ENCODE data around the gene CRYGB.
"Not testable (repeated sequence)": the region's sequence is repeated elsewhere in the genome, so short reads cannot be mapped to it uniquely, and the experiment has no call there.

DNA sequence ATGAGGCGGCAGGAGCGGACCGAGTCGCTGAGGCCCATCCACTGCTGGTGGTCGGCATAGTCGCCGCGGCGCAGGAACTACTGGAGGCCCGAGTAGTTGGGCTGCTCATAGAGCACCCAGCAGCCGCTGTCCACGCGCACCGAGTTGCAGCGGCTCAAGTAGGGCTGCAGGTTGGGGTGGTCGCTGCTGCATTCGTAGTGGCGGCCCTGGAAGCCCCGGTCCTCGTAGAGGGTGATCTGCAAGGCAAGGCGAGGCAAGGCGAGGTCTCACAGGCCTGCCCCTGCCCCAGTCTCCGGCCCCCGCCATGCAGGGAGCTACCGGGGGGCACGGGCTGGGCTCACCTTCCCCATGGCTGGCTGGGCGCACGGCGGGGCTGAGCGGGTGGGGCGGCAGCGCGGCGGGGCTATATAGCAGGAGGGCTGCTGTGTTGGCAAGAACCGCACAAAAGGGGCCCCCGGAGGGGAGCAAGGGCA is 33.6 kb downstream of the CRYGB start:
- TF ChIP-seq EZH2 (conservative IDR thresholded peaks at IDR 0.05; ENCODE audit: low read depth, low read length); TCF7 (IDR thresholded peaks at IDR 0.05; ENCODE audit: low read depth); POLR2A (IDR thresholded peaks at IDR 0.05; ENCODE audit: insufficient read depth in 1 of 2, low read depth in 2 of 2, low read length in 2 of 2); POLR2AphosphoS5 (IDR thresholded peaks at IDR 0.05; ENCODE audit: low read depth, low read length); RARG (CRISPR knock-in tag; IDR thresholded peaks at IDR 0.05; ENCODE audit: low read depth); FOXK1 (CRISPR knock-in tag; IDR thresholded peaks at IDR 0.05; ENCODE audit: borderline replicate concordance, low read depth); JUNB (CRISPR knock-in tag; IDR thresholded peaks at IDR 0.05; ENCODE audit: borderline replicate concordance); ELF4 (CRISPR knock-in tag; IDR thresholded peaks at IDR 0.05; ENCODE audit: borderline replicate concordance); FIP1L1 (IDR thresholded peaks at IDR 0.05; ENCODE audit: borderline replicate concordance, insufficient read depth, low read depth, low read length); NR3C1 (CRISPR knock-in tag; IDR thresholded peaks at IDR 0.05); ZBTB7A (CRISPR knock-in tag; IDR thresholded peaks at IDR 0.05): not testable (repeated sequence)
- TF ChIP-seq, protein P1, sequence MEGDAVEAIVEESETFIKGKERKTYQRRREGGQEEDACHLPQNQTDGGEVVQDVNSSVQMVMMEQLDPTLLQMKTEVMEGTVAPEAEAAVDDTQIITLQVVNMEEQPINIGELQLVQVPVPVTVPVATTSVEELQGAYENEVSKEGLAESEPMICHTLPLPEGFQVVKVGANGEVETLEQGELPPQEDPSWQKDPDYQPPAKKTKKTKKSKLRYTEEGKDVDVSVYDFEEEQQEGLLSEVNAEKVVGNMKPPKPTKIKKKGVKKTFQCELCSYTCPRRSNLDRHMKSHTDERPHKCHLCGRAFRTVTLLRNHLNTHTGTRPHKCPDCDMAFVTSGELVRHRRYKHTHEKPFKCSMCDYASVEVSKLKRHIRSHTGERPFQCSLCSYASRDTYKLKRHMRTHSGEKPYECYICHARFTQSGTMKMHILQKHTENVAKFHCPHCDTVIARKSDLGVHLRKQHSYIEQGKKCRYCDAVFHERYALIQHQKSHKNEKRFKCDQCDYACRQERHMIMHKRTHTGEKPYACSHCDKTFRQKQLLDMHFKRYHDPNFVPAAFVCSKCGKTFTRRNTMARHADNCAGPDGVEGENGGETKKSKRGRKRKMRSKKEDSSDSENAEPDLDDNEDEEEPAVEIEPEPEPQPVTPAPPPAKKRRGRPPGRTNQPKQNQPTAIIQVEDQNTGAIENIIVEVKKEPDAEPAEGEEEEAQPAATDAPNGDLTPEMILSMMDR (CRISPR knock-in tag; IDR thresholded peaks at IDR 0.05): not testable (repeated sequence)
- TF ChIP-seq, protein P2, sequence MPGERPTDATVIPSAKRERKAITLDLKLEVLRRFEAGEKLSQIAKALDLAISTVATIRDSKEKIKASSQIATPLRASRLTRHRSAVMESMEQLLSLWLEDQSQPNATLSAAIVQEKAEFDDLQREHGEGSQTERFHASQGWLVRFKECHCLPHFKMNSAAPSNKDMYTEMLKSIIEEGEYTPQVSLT (CRISPR knock-in tag; IDR thresholded peaks at IDR 0.05; ENCODE audit: borderline replicate concordance, low read depth): not testable (repeated sequence)
- TF ChIP-seq, protein P3, sequence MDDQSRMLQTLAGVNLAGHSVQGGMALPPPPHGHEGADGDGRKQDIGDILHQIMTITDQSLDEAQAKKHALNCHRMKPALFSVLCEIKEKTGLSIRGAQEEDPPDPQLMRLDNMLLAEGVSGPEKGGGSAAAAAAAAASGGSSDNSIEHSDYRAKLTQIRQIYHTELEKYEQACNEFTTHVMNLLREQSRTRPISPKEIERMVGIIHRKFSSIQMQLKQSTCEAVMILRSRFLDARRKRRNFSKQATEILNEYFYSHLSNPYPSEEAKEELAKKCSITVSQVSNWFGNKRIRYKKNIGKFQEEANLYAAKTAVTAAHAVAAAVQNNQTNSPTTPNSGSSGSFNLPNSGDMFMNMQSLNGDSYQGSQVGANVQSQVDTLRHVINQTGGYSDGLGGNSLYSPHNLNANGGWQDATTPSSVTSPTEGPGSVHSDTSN (CRISPR knock-in tag; IDR thresholded peaks at IDR 0.05; ENCODE audit: borderline replicate concordance): not testable (repeated sequence)

Data from HepG2 (cell line).